Measurements from ENCODE around the gene PID1. TPM values are rescaled to one million over a fixed set of nuclear protein-coding genes. Genes with fewer than 3 reads are reported as not detected.

The PID1 gene
- total RNA-seq, 1 donor from 2014 or later = 0.91 TPM

DNA sequence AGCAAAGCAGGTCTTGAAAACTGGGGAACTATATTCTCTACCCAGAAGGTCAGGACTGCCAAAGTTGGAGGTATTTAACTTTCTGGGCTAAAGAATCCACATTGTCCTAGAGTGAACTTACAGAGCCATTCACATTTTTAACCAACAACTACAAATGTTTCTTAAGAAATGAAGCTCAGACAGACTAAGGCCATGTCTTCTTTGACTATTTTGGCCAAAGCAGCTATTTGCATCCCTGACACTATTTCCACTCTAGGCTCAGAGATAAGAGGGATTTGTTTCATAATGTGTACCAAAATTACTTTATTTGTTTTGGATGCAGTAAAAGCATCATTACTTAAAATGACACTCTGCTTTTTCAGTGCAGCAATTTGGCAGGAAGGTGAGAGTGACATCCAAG lies 18.1 kb downstream of the PID1 start:
- H3K4me3 Mint-ChIP-seq = no peak overlapping the region
- H3K4me1 Mint-ChIP-seq = no peaks in the 10 kb centered on the region
- TF ChIP-seq, protein P1, sequence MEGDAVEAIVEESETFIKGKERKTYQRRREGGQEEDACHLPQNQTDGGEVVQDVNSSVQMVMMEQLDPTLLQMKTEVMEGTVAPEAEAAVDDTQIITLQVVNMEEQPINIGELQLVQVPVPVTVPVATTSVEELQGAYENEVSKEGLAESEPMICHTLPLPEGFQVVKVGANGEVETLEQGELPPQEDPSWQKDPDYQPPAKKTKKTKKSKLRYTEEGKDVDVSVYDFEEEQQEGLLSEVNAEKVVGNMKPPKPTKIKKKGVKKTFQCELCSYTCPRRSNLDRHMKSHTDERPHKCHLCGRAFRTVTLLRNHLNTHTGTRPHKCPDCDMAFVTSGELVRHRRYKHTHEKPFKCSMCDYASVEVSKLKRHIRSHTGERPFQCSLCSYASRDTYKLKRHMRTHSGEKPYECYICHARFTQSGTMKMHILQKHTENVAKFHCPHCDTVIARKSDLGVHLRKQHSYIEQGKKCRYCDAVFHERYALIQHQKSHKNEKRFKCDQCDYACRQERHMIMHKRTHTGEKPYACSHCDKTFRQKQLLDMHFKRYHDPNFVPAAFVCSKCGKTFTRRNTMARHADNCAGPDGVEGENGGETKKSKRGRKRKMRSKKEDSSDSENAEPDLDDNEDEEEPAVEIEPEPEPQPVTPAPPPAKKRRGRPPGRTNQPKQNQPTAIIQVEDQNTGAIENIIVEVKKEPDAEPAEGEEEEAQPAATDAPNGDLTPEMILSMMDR (conservative IDR thresholded peaks at IDR 0.05) = no peak
- no peak for DNase-seq (ENCODE audit: low read depth, low spot score)
- H3K27ac Mint-ChIP-seq (ENCODE audit: unreplicated experiment) = no peak overlapping the region
- H3K27me3 Mint-ChIP-seq (ENCODE audit: low read depth) = peaks cover 11% of the 10 kb centered on the region
- H3K9me3 Mint-ChIP-seq = no peaks in the 10 kb centered on the region
- H3K36me3 Mint-ChIP-seq (ENCODE audit: low read depth) = no peaks in the 10 kb centered on the region

- no peak overlapping the region for H3K4me3 Mint-ChIP-seq
- TF ChIP-seq, protein P1 (conservative IDR thresholded peaks at IDR 0.05) = no peak
- no peak overlapping the region for H3K27ac Mint-ChIP-seq (ENCODE audit: unreplicated experiment)
- no peaks in the 10 kb centered on the region for H3K9me3 Mint-ChIP-seq
- no peak for DNase-seq (ENCODE audit: low read depth, low spot score)
- peaks cover 13% of the 10 kb centered on the region for H3K27me3 Mint-ChIP-seq (ENCODE audit: low read depth)
- no peaks in the 10 kb centered on the region for H3K36me3 Mint-ChIP-seq (ENCODE audit: low read depth)
- no peaks in the 10 kb centered on the region for H3K4me1 Mint-ChIP-seq
Measured at GRCh38 chr2:229252280-229252679, 18.8 kb downstream of the PID1 start.

DNA sequence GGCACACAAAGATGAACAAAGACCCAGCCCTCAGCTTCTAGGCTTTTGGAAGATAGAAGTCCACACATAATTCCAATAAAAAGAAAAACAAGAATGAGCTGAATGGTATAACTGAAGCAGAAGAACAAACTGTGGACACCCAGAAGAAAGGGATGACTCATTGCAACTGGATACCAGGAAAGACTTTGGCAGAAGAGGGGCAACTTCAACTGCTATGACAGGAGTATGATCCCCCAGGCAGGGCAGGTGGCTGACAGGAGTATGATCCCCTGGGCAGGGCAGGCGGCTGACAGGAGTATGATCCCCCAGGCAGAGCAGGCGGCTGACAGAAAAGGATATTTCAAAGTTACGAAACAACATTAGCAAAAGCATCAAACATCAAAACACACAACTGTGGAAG lies 21.6 kb downstream of the PID1 start:
- Mint-ChIP-seq H3K27ac (ENCODE audit: unreplicated experiment) (no peak overlapping the region), H3K36me3 (ENCODE audit: low read depth) (no peaks in the 10 kb centered on the region), H3K4me1 (no peaks in the 10 kb centered on the region), H3K27me3 (ENCODE audit: low read depth) (peaks cover 11% of the 10 kb centered on the region), H3K4me3 (no peak overlapping the region), H3K9me3 (no peaks in the 10 kb centered on the region)
- TF ChIP-seq, protein P1 (conservative IDR thresholded peaks at IDR 0.05) = no peak
- no peak for DNase-seq (ENCODE audit: low read depth, low spot score)

- no peak for DNase-seq (ENCODE audit: low read depth, low spot score)
- Mint-ChIP-seq H3K4me3 (no peak overlapping the region), H3K4me1 (no peaks in the 10 kb centered on the region), H3K36me3 (ENCODE audit: low read depth) (peaks cover 7% of the 10 kb centered on the region), H3K27ac (ENCODE audit: unreplicated experiment) (no peak overlapping the region), H3K27me3 (ENCODE audit: low read depth) (peaks cover 19% of the 10 kb centered on the region), H3K9me3 (peaks cover 13% of the 10 kb centered on the region)
- TF ChIP-seq, protein P1 (conservative IDR thresholded peaks at IDR 0.05) = no peak
Measured at GRCh38 chr2:229246334-229246733, 24.8 kb downstream of the PID1 start.

- peaks cover 15% of the 10 kb centered on the region for H3K27me3 Mint-ChIP-seq (ENCODE audit: low read depth)
- no peak for DNase-seq (ENCODE audit: low read depth, low spot score)
- no peaks in the 10 kb centered on the region for H3K4me1 Mint-ChIP-seq
- no peak overlapping the region for H3K4me3 Mint-ChIP-seq
- peaks cover 15% of the 10 kb centered on the region for H3K9me3 Mint-ChIP-seq
- TF ChIP-seq, protein P1 (conservative IDR thresholded peaks at IDR 0.05) = no peak
- peaks cover 7% of the 10 kb centered on the region for H3K36me3 Mint-ChIP-seq (ENCODE audit: low read depth)
- no peak overlapping the region for H3K27ac Mint-ChIP-seq (ENCODE audit: unreplicated experiment)
Measured at GRCh38 chr2:229244975-229245374, 26.1 kb downstream of the PID1 start.
